Measurements from ENCODE around the gene CSNK1D.

Gene CSNK1D

GRCh38 chr17:82238472-82239201, 34.9 kb downstream of the CSNK1D start:
- DNase-seq: peak; percentile 24

GRCh38 chr17:82237746-82238471, 35.6 kb downstream of the CSNK1D start:
- DNase-seq: no peak

GRCh38 chr17:82237083-82237745, 36.3 kb downstream of the CSNK1D start:
- no peak for DNase-seq

- peak; percentile 57 for DNase-seq
Observed at GRCh38 chr17:82236142-82236971, 37.1 kb downstream of the CSNK1D start.

- no peak for DNase-seq
Observed at GRCh38 chr17:82235775-82236141, 37.7 kb downstream of the CSNK1D start.

GRCh38 chr17:82235056-82235774, 38.3 kb downstream of the CSNK1D start:
- DNase-seq: no peak

- no peak for DNase-seq
Observed at GRCh38 chr17:82234211-82235055, 39.1 kb downstream of the CSNK1D start.

GRCh38 chr17:82232876-82233785, 40.4 kb downstream of the CSNK1D start:
- no peak for DNase-seq

- no peak for DNase-seq
Observed at GRCh38 chr17:82232322-82232820, 41.1 kb downstream of the CSNK1D start.

GRCh38 chr17:82231562-82232321, 41.8 kb downstream of the CSNK1D start:
- no peak for DNase-seq

- no peak for DNase-seq
Observed at GRCh38 chr17:82231312-82231561, 42.3 kb downstream of the CSNK1D start.

GRCh38 chr17:82230609-82231311, 42.7 kb downstream of the CSNK1D start:
- no peak for DNase-seq

- DNase-seq: no peak
Observed at GRCh38 chr17:82229698-82230608, 43.5 kb downstream of the CSNK1D start.

- no peak for DNase-seq
Observed at GRCh38 chr17:82228842-82229697, 44.4 kb downstream of the CSNK1D start, which contains the start of gene SLC16A3. TSS of gene SLC16A3 (plus strand) at chr17:82229042. CDS start at chr17:82236009, 6,967 bp downstream.

GRCh38 chr17:82228278-82228841, 45.1 kb downstream of the CSNK1D start:
- DNase-seq: no peak

- DNase-seq: no peak
Observed at GRCh38 chr17:82227629-82228277, 45.7 kb downstream of the CSNK1D start.

All from NCI-H2171 treated with DMSO at 0.1 percent for 48 hours (cell line).